Endodermal cell (in vitro differentiated cells): ENCODE data around the gene MNS1. TPM values are rescaled to one million over a fixed set of nuclear protein-coding genes. Genes with fewer than 3 reads are reported as not detected.
"Not testable (repeated sequence)": the region's sequence is repeated elsewhere in the genome, so short reads cannot be mapped to it uniquely, and the experiment has no call there.

Experiments used
- DNase-seq: peaks from one replicate; pipeline ENCODE4 v3.0.0-alpha.2; 2017
- H3K27ac ChIP-seq: 2 replicates; pipeline ENCODE4 v1.5.1; 2013; ENCODE audit warnings: mild to moderate bottlenecking, low read depth, low read length, moderate library complexity
- H3K27me3 ChIP-seq: 2 replicates; pipeline ENCODE4 v1.6.1; 2013; ENCODE audit warnings: mild to moderate bottlenecking, low read length, moderate library complexity; ENCODE audit not compliant: insufficient read depth, control insufficient read depth, poor library complexity, severe bottlenecking
- H3K36me3 ChIP-seq: 2 replicates; pipeline ENCODE4 v1.7.0; 2013; ENCODE audit warnings: mild to moderate bottlenecking, low read length, moderate library complexity; ENCODE audit not compliant: control insufficient read depth, insufficient read depth
- H3K4me1 ChIP-seq: one replicate; pipeline ENCODE4 v1.7.0; 2013; ENCODE audit warnings: low read length; ENCODE audit not compliant: control insufficient read depth, insufficient read depth
- H3K4me3 ChIP-seq: 2 replicates; pipeline ENCODE4 v1.5.1; 2013; ENCODE audit warnings: mild to moderate bottlenecking, low read length, moderate library complexity
- H3K9ac ChIP-seq: 2 replicates; pipeline ENCODE4 v1.6.1; 2013; ENCODE audit warnings: mild to moderate bottlenecking, low read length, moderate library complexity; ENCODE audit not compliant: poor library complexity, severe bottlenecking; ENCODE audit errors: extremely low read depth
- H3K9me3 ChIP-seq: 2 replicates; pipeline ENCODE4 v1.6.1; 2013; ENCODE audit warnings: mild to moderate bottlenecking, low read length, moderate library complexity; ENCODE audit not compliant: control insufficient read depth
- H3K27ac Mint-ChIP-seq: 2 replicates; pipeline ENCODE4 v1.8.0; 2020; ENCODE audit warnings: mixed read lengths
- H3K27me3 Mint-ChIP-seq: 2 replicates; pipeline ENCODE4 v1.8.0; 2021; ENCODE audit warnings: mild to moderate bottlenecking, mixed read lengths; ENCODE audit not compliant: insufficient read depth
- H3K36me3 Mint-ChIP-seq: 2 replicates; pipeline ENCODE4 v1.8.0; 2020; ENCODE audit warnings: low read depth, mixed read lengths
- H3K4me1 Mint-ChIP-seq: 2 replicates; pipeline ENCODE4 v1.8.0; 2020; ENCODE audit warnings: mixed read lengths
- H3K4me3 Mint-ChIP-seq: 2 replicates; pipeline ENCODE4 v1.8.0; 2020; ENCODE audit warnings: mild to moderate bottlenecking, moderate library complexity, mixed read lengths
- H3K9me3 Mint-ChIP-seq: 2 replicates; pipeline ENCODE4 v1.8.0; 2020; ENCODE audit warnings: mild to moderate bottlenecking, mixed read lengths
- WGBS, 2 experiments: methylation state at CpG; one replicate each; pipeline versions ENCODE4 v1.1.5 to v1.1.7; 2013; ENCODE audit warnings: missing lambda C conversion rate in 2 of 2, mixed read lengths in 1 of 2; ENCODE audit not compliant: insufficient coverage in 1 of 2, insufficient read length in 1 of 2; 5-methylcytosine and 5-hydroxymethylcytosine counted together
- total RNA-seq, 2 donors: library from RNA; stranded (reverse); fragmentation: NEBNext Ultra II Directional in 1 of 2; extraction: Animal tissue kit (Norgen Biotek cat#: 25700) in 1 of 2; gene quantifications; 2 replicates in 1 of 2; 3 replicates in 1 of 2; pipeline ENCODE4 v1.2.1, GENCODE V29; 2021
- TF ChIP-seq, protein P1 (sequence below): fragments of 200-600 bp; sonication (generic); conservative IDR thresholded peaks from 2 replicates; pipeline ENCODE4 v1.5.0; 2021; ENCODE audit warnings: antibody characterized with exemption, mild to moderate bottlenecking

MNS1 gene
- total RNA-seq, 2 donors from 2014 or later = 0.27 to 4.5 TPM

DNA sequence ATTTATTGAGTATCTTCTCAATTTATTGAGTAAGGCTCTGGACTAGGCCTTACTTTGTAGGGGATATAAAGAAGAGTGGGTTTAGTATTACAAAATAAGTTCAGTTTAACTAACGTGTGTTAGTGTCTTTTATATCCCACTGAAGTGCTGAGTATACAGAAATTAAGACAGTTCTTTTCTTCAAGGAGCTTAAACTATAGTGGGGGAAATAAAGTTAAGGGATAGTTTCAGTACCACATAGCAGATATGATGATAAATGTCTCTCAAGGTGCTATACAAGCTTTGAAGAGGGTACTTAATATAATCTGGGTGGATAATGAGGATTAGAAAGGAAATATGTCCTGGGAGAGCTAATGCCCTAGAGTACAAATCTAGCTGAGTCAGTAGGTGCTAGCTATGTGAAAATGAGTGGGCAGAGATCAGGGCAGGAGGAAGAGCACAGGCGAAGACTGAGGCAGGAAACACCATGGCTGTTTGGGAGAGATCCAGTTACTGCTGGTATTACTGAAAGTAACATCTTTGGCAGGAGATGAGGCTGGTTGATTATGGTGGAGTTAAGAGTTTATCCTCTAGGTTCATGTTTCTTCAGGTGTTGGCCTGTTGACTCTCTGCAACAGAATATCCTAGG is 53.7 kb downstream of the MNS1 start:
- Mint-ChIP-seq H3K4me3 (no peak overlapping the region), H3K27me3 (no peaks in the 10 kb centered on the region), H3K4me1 (peaks cover 8% of the 10 kb centered on the region), H3K27ac (no peak overlapping the region), H3K9me3 (no peaks in the 10 kb centered on the region), H3K36me3 (peaks cover 13% of the 10 kb centered on the region)
- DNase-seq = no peak
- no peak overlapping the region for H3K4me3 ChIP-seq
- H3K9me3 ChIP-seq = no peaks in the 10 kb centered on the region
- peaks cover 4% of the 10 kb centered on the region for H3K27me3 ChIP-seq
- no peaks in the 10 kb centered on the region for H3K4me1 ChIP-seq
- H3K36me3 ChIP-seq = no peaks in the 10 kb centered on the region
- TF ChIP-seq, protein P1, sequence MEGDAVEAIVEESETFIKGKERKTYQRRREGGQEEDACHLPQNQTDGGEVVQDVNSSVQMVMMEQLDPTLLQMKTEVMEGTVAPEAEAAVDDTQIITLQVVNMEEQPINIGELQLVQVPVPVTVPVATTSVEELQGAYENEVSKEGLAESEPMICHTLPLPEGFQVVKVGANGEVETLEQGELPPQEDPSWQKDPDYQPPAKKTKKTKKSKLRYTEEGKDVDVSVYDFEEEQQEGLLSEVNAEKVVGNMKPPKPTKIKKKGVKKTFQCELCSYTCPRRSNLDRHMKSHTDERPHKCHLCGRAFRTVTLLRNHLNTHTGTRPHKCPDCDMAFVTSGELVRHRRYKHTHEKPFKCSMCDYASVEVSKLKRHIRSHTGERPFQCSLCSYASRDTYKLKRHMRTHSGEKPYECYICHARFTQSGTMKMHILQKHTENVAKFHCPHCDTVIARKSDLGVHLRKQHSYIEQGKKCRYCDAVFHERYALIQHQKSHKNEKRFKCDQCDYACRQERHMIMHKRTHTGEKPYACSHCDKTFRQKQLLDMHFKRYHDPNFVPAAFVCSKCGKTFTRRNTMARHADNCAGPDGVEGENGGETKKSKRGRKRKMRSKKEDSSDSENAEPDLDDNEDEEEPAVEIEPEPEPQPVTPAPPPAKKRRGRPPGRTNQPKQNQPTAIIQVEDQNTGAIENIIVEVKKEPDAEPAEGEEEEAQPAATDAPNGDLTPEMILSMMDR = no peak
- H3K27ac ChIP-seq = no peak overlapping the region
- WGBS, 2 experiments = 87 to 100% methylated on average over 2 of the region's 2 CpGs
- H3K9ac ChIP-seq = no peak overlapping the region

DNA sequence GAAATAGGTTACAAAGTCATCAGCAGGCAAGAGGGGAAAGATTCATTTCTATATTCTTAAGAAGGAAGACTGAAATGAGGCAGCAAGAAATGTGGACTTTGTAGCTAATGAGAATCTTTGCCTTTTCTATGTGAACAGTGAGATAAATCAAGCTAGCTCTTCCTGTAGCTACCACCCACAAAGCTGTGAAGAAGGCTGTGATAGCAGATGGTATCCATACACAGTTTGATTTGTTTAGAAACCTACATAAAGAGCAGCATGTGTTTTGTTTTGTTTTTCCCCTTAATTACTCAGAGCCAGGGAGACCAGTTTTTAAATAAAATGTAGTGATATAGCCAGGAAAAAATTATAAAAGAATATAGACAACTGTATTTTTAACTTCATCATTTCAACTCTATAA is 54.2 kb downstream of the MNS1 start:
- H3K4me1 ChIP-seq = no peaks in the 10 kb centered on the region
- no peak overlapping the region for H3K27ac ChIP-seq
- Mint-ChIP-seq H3K27ac (no peak overlapping the region), H3K9me3 (no peaks in the 10 kb centered on the region), H3K4me3 (no peak overlapping the region), H3K4me1 (peaks cover 8% of the 10 kb centered on the region), H3K36me3 (peaks cover 13% of the 10 kb centered on the region), H3K27me3 (no peaks in the 10 kb centered on the region)
- H3K27me3 ChIP-seq = peaks cover 4% of the 10 kb centered on the region
- H3K9me3 ChIP-seq = no peaks in the 10 kb centered on the region
- H3K9ac ChIP-seq = no peak overlapping the region
- H3K36me3 ChIP-seq = no peaks in the 10 kb centered on the region
- no peak for DNase-seq
- TF ChIP-seq, protein P1 = no peak
- no peak overlapping the region for H3K4me3 ChIP-seq

- Mint-ChIP-seq H3K36me3 (peaks cover 27% of the 10 kb centered on the region), H3K9me3 (peaks cover 60% of the 10 kb centered on the region)
- not testable (repeated sequence) for H3K4me3 ChIP-seq, H3K4me1 Mint-ChIP-seq, H3K9me3 ChIP-seq, H3K27ac Mint-ChIP-seq, H3K36me3 ChIP-seq, H3K4me1 ChIP-seq, H3K27ac ChIP-seq, DNase-seq, H3K27me3 ChIP-seq, H3K9ac ChIP-seq, H3K27me3 Mint-ChIP-seq, H3K4me3 Mint-ChIP-seq
- WGBS, 2 experiments = 89 to 95% methylated on average over 5 to 11 of the region's 11 CpGs
Observed at GRCh38 chr15:56399209-56399608, 65.7 kb downstream of the MNS1 start.

DNA sequence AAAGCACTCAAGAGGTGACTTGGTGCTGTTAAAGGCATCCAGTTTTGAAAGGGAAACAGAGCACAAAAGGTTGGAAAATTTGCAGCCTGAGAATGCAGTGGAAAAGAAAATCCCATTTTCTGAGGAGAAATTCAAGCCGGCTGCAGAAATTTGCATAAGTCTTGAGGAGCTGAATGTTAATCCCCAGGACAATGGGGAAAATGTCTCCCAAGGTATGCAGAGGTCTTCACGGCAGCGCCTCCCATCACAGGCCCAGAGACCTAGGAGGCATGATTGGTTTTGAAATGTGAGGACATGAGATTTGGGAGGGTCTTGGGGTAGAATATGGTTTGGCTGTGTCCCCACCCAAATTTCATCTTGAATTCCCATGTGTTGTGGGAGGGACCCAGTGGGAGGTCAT is 67.6 kb downstream of the MNS1 start:
- peaks cover 42% of the 10 kb centered on the region for H3K9me3 Mint-ChIP-seq
- not testable (repeated sequence) for DNase-seq, H3K27ac ChIP-seq, H3K27me3 ChIP-seq, H3K4me3 ChIP-seq, H3K36me3 ChIP-seq, H3K4me3 Mint-ChIP-seq, H3K27ac Mint-ChIP-seq, H3K27me3 Mint-ChIP-seq, H3K4me1 Mint-ChIP-seq, H3K9ac ChIP-seq, H3K4me1 ChIP-seq, H3K9me3 ChIP-seq
- 91% methylated on average over 3 of the region's 3 CpGs; no CpG with 5 or more reads in 1 of the 2 experiments for WGBS, 2 experiments
- H3K36me3 Mint-ChIP-seq = peaks cover 27% of the 10 kb centered on the region
